Liver (tissue), 3 donors: ENCODE results near the gene IKZF1.

Source experiments
- CTCF ChIP-seq: fragments of 150-350 bp; IDR thresholded peaks from 2 replicates; pipeline ENCODE4 v1.5.1; 2017; ENCODE audit warnings: improper control_type of control experiment, low read depth, low read length; ENCODE audit not compliant: missing input control
- EGR1 ChIP-seq, 2 donors: IDR thresholded peaks; 2 replicates each; pipeline ENCODE4 v1.6.1; 2016 to 2018; ENCODE audit warnings: antibody characterized with exemption in 2 of 2, low read depth in 2 of 2
- GABPA ChIP-seq, 2 donors: IDR thresholded peaks in 1 of 2; conservative IDR thresholded peaks in 1 of 2; 2 replicates each; pipeline ENCODE4 v1.6.1; 2016; ENCODE audit warnings: antibody characterized with exemption in 2 of 2, mild to moderate bottlenecking in 1 of 2, moderate library complexity in 1 of 2
- JUND ChIP-seq, 2 donors: IDR thresholded peaks; 2 replicates each; pipeline ENCODE4 v1.6.1; 2016; ENCODE audit warnings: antibody characterized with exemption in 2 of 2
- MAX ChIP-seq: IDR thresholded peaks from 2 replicates; pipeline ENCODE4 v1.6.1; 2016; ENCODE audit warnings: antibody characterized with exemption
- NR2F2 ChIP-seq: IDR thresholded peaks from 2 replicates; pipeline ENCODE4 v1.6.1; 2016; ENCODE audit warnings: antibody characterized with exemption
- RAD21 ChIP-seq, 2 donors: IDR thresholded peaks; 2 replicates each; pipeline ENCODE4 v1.6.1; 2016; ENCODE audit warnings: antibody characterized with exemption in 2 of 2, mild to moderate bottlenecking in 2 of 2
- REST ChIP-seq: IDR thresholded peaks from 2 replicates; pipeline ENCODE4 v1.6.1; 2016; ENCODE audit warnings: antibody characterized with exemption, mild to moderate bottlenecking
- RXRA ChIP-seq, 2 donors: IDR thresholded peaks; 2 replicates each; pipeline ENCODE4 v1.6.1; 2017 to 2018; ENCODE audit warnings: antibody characterized with exemption in 2 of 2, mild to moderate bottlenecking in 1 of 2
- SP1 ChIP-seq: IDR thresholded peaks from 2 replicates; pipeline ENCODE4 v1.6.1; 2018; ENCODE audit warnings: antibody characterized with exemption, mild to moderate bottlenecking
- TAF1 ChIP-seq: conservative IDR thresholded peaks from 2 replicates; pipeline ENCODE4 v1.6.1; 2016; ENCODE audit warnings: antibody characterized with exemption, mild to moderate bottlenecking
- YY1 ChIP-seq: IDR thresholded peaks from 2 replicates; pipeline ENCODE4 v1.6.1; 2016; ENCODE audit warnings: antibody characterized with exemption, mild to moderate bottlenecking
- ZBTB33 ChIP-seq: IDR thresholded peaks from 2 replicates; pipeline ENCODE4 v1.6.1; 2016; ENCODE audit warnings: antibody characterized with exemption
- donor health status: healthy.
- donor health status: healthy.

GRCh38 chr7:50399635-50400034 is 95.1 kb downstream of the IKZF1 start:
- TF ChIP-seq REST (no peak), RAD21 (IDR thresholded peaks at IDR 0.05) (no peak), JUND (IDR thresholded peaks at IDR 0.05) (no peak), CTCF (no peak), TAF1 (no peak), MAX (no peak), ZBTB33 (no peak), NR2F2 (no peak), YY1 (no peak), SP1 (no peak), GABPA (IDR thresholded peaks at IDR 0.05 in 1 of 2, conservative IDR thresholded peaks at IDR 0.05 in 1 of 2) (no peak), RXRA (IDR thresholded peaks at IDR 0.05) (no peak), EGR1 (IDR thresholded peaks at IDR 0.05; ENCODE audit: low read depth in 2 of 2) (no peak)
